Measurements from ENCODE around the gene TMEM178B.

The TMEM178B gene

DNA sequence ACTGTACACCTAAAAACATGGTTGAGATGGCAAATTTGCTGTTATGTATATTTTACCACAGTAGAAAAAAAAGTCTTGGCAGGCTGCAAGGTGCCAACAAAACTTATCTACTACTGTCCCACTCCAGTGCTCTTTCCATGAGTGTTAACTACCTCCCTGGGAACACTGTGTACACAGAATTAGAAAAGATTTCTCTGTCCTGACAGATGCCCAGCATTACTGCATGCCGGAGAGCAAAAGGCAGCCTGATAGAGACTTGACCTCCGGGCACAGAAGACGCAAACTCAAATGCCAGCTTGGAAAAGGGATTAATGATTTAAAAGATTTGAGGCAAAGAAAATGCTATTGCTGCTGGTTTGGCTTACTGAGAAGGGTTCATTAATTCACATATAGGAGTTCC is 228.8 kb downstream of the TMEM178B start:
- no peak overlapping the region for H3K27ac ChIP-seq
- TF ChIP-seq, protein P1, sequence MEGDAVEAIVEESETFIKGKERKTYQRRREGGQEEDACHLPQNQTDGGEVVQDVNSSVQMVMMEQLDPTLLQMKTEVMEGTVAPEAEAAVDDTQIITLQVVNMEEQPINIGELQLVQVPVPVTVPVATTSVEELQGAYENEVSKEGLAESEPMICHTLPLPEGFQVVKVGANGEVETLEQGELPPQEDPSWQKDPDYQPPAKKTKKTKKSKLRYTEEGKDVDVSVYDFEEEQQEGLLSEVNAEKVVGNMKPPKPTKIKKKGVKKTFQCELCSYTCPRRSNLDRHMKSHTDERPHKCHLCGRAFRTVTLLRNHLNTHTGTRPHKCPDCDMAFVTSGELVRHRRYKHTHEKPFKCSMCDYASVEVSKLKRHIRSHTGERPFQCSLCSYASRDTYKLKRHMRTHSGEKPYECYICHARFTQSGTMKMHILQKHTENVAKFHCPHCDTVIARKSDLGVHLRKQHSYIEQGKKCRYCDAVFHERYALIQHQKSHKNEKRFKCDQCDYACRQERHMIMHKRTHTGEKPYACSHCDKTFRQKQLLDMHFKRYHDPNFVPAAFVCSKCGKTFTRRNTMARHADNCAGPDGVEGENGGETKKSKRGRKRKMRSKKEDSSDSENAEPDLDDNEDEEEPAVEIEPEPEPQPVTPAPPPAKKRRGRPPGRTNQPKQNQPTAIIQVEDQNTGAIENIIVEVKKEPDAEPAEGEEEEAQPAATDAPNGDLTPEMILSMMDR (conservative IDR thresholded peaks at IDR 0.05; ENCODE audit: low read depth), result no peak
- ChIA-PET CTCF (no interaction called here), POLR2A (ENCODE audit: low non-redundant PET) (no interaction called here)
- DNase-seq (ENCODE audit: low spot score), result no peak

DNA sequence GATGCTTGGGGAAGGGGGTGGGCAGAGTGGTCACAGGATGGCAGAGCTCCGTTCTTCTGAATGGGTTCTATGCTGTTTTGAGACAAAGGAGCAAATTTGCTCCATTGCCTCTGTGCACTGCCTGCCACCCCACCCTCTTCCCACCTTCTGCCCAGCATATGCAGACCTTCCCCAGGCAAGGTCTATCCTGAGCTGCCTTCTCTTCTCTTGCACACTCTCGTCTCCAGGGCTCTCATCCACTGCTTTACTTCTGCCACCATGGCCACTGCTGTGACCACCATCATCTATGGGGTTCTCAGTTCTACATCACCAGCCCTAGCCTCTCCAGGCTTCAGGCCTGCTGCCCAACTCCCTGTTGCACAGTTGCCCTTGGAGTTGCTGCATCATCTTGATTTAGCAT is 230.4 kb downstream of the TMEM178B start:
- ChIA-PET CTCF (no interaction called here), POLR2A (ENCODE audit: low non-redundant PET) (no interaction called here)
- TF ChIP-seq, protein P1 (conservative IDR thresholded peaks at IDR 0.05; ENCODE audit: low read depth), result no peak
- no peak overlapping the region for H3K27ac ChIP-seq
- DNase-seq (ENCODE audit: low spot score), result no peak

DNA sequence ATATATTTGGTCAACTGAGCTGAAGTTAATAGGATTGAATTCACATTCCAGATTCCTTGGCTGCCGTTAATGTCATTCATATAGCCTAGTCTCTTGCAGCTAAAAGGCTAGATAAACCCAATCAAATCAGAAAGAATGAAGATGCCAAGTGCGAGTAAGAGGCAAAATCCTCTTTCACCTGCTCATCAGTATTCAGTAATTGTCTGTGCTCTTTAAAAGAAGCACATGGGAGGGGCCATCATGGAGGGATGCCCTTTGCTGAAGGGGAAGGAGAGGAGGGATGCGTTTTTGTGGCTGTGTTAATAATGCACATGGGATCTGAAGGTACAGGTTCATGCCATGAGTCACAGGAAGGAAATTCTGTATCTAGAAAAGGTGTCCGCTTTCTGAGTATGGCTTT is 232.2 kb downstream of the TMEM178B start:
- TF ChIP-seq, protein P1 (conservative IDR thresholded peaks at IDR 0.05; ENCODE audit: low read depth), result no peak
- DNase-seq (ENCODE audit: low spot score), result no peak
- H3K27ac ChIP-seq, result no peak overlapping the region
- CTCF ChIA-PET, result no interaction called here
- POLR2A ChIA-PET (ENCODE audit: low non-redundant PET), result no interaction called here

DNA sequence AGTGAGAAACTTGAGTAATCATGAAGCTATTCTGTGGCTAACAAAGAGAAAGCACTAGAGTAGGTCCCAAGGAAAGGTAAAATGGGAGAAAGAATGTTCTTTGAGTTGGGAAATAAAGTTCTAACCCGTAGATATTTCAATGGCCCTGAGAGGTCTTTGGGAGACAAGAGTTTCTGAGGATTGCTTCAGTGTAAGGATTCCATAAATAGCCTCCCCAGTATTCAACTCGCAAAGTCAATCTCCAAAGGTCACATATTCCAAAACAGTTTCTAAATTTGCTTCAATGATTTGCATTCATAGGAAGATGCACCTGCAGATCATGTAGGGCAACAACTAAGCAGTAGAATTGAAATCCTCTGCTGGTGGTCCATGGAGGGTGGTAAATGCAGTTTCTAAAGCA is 238.5 kb downstream of the TMEM178B start:
- DNase-seq (ENCODE audit: low spot score), result no peak
- POLR2A ChIA-PET (ENCODE audit: low non-redundant PET), result no interaction called here
- CTCF ChIA-PET, result no interaction called here
- TF ChIP-seq, protein P1 (conservative IDR thresholded peaks at IDR 0.05; ENCODE audit: low read depth), result no peak
- no peak overlapping the region for H3K27ac ChIP-seq

DNA sequence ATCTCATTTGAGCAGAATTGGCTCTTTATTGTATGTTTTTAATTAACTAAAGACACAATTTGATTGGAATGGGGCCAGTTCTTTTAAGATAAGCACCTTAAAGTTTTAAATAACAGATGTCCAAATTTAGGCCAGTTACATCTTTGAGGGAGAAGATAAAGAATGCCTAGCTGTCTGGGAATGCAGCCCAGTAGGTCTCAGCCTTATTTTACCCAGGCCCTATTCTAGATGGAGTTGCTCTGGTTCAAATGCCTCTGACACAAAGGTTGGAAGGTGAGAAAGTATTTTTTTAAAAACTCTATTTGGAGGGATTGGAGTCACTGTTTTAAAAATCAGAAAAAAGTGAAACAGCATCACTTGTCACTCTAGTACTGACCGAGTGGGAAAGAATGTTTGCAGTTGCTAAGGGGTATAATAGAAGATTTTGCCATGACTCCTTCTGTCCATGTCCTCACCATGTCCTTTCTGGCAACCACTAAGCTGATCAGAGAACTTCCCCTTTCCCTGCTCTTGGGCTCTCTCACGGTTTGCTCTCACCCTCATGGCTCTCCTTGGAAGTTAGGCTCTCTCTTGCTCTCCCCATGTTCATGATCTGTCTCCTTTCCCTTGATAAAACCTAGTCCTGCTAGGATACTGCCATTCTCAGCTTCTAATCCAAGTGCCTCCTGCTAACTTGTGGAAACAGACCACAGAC is 239.1 kb downstream of the TMEM178B start:
- POLR2A ChIA-PET (ENCODE audit: low non-redundant PET), result no interaction called here

DNA sequence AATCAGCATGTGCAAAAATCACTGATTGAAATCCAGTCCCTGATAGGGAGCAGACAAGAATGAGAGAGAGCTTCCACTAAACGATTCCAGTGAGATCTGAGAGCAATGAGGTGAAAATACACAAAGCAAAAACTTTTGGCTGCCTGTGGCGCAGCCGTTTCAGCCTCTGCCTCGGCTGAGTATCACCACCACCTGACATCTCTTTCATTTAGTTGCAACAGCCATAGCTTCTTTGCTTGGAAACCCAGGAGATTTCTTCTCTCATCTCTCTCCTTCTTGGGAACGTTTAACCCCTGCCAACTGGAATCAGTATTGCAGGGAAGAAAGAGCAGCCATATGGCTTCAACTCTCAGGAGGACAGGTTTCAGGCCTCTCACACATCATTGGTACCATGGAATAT is 240.0 kb downstream of the TMEM178B start:
- TF ChIP-seq, protein P1 (conservative IDR thresholded peaks at IDR 0.05; ENCODE audit: low read depth), result no peak
- CTCF ChIA-PET, result no interaction called here
- no peak overlapping the region for H3K27ac ChIP-seq
- POLR2A ChIA-PET (ENCODE audit: low non-redundant PET), result no interaction called here
- DNase-seq (ENCODE audit: low spot score), result no peak

More for the DNA sequence above, 239.1 kb downstream of the TMEM178B start:
- H3K27ac ChIP-seq, result no peak overlapping the region
- no peak for DNase-seq (ENCODE audit: low spot score)
- CTCF ChIA-PET, result interaction anchor here (0.6 kb wide), 1 partner anchor 292 kb away, joined by 3 read pairs; no protein-coding TSS in a partner anchor
- TF ChIP-seq, protein P1 (conservative IDR thresholded peaks at IDR 0.05; ENCODE audit: low read depth), result no peak
